GM23248 (cell line): Measurements from ENCODE around the gene NAV2.

Source experiments
- EZH2 ChIP-seq: fragments of 200-600 bp; sonication (generic); IDR thresholded peaks from 2 replicates; pipeline ENCODE4 v1.6.1; 2018; ENCODE audit warnings: antibody characterized with exemption, mild to moderate bottlenecking; ENCODE audit not compliant: insufficient read depth, poor library complexity, severe bottlenecking
- EZH2phosphoT487 ChIP-seq: fragments of 200-600 bp; sonication (generic); IDR thresholded peaks from 2 replicates; pipeline ENCODE4 v1.6.1; 2018; ENCODE audit warnings: antibody characterized with exemption, moderate library complexity, mild to moderate bottlenecking, low read depth; ENCODE audit not compliant: insufficient read depth

DNA sequence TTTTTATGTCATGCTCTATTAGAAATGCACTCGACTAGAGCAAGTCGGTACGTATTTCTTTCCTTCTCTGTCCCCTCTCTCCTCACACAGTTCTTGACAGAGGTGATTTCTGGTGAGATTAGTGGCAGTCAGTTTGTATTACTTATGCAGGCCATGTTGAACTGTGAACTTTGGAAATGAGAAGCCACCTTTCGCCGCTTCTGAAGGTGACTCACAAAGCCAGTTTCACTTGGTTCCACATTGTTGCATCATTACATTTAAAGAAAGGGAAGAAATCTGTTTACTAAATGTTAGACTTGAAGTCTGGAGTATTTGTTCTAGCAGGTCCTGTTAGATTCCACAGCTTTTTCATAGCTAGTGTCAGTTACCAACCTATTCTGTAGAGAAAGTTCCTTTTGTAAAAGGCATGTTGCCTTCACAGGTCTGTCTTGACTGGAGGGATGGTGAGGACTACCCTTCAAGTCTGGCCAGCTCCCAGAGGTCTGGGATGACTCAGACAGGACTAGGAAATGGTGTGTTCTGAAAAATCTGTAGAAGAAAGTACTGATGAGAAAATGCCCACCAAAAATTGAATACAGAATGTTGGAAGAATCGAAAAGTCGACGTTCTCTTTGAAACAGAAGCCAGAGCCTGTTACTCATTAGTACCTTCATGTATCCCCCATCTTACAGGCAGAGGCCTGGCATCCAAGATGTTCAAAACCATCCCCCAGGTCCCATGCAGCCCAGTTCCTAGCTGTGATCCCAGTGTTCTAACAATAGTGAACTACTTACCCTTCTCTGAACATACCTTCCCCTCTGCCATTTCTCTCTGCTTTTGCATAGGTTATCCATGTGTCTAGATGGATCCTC lies 266.3 kb downstream of the NAV2 start:
- TF ChIP-seq EZH2, result no peak
- no peak for TF ChIP-seq EZH2phosphoT487
